Stimulated activated CD4-positive, alpha-beta T cell treated with anti-CD3 and anti-CD28 coated beads, Interleukin-12 subunit alpha, Interleukin-12 subunit beta, amount 100 ng/mL, for 48 hours (primary cell): ENCODE results near the gene CD101.

Experiments
- DNase-seq, 3 donors: peaks; one replicate each; pipeline ENCODE4 v3.0.0-alpha.2; 2020; ENCODE audit warnings: low read depth in 2 of 3, low spot score in 1 of 3

CD101 gene

DNA sequence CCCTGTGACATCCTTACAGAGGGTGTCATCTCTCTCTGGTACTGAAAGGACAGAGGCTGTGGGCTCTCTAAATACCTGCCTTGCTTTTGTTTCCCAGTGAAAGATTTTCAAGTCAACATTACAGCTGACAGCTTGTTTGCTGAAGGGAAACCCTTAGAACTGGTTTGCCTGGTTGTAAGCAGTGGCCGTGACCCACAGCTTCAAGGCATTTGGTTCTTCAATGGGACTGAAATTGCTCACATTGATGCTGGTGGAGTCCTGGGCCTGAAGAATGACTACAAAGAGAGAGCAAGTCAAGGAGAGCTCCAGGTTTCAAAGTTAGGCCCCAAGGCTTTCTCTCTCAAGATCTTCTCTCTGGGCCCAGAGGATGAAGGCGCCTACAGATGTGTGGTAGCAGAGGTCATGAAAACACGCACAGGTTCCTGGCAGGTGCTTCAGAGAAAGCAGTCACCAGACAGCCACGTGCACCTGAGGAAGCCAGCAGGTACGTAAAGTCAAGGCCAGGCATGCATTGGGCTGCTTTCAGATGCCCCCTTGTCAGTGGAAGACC is 11.8 kb downstream of the CD101 start:
- DNase-seq = no peak

DNA sequence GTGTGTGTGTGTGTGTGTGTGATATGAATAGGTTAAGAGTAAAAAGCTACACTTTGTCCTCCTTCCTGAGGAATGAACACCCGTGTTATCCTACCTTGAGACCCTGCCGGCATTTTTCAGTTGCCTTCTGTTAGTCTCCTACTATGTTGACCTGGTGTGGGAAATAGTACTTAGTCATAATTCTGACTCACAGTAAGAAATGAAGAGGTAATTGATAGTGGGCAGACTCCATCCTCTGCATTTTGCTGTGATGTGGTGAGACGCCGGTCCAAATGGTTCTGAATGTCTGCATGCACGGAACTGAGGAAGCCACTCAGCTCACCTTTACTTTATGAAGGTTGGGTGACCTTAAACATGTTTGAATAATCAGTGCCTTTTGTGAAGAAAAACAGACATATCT is 12.6 kb downstream of the CD101 start:
- DNase-seq = no peak

DNA sequence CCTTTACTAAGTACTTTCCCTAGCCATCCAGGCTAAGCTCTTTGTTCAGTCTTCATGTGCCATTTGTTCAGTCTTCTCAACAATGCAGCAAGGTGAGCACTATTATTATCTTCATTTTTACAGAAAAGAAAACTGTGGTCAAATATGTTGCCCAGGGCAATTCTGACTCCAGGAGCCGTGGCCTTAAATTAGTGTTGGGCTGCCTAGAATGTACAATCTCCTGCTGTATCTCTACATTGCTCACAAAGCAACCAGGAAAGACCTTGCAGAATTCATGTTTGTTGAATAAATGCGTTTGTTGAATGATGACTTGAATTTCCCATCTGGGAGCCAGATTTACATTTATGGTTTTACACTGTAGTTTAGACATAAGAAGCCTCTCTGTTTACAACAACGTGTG is 14.2 kb downstream of the CD101 start:
- no peak for DNase-seq

DNA sequence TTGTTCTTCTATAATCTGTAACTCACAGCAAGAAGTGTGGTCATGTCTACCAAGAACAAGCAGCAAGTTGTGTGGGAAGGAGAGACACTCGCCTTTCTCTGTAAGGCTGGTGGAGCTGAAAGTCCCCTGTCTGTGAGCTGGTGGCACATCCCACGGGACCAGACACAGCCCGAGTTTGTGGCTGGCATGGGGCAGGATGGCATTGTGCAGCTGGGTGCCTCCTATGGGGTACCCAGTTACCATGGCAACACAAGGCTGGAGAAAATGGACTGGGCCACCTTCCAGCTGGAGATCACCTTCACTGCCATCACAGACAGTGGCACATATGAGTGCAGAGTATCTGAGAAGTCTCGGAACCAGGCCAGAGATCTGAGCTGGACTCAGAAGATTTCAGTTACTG is 15.5 kb downstream of the CD101 start:
- DNase-seq = no peak

DNA sequence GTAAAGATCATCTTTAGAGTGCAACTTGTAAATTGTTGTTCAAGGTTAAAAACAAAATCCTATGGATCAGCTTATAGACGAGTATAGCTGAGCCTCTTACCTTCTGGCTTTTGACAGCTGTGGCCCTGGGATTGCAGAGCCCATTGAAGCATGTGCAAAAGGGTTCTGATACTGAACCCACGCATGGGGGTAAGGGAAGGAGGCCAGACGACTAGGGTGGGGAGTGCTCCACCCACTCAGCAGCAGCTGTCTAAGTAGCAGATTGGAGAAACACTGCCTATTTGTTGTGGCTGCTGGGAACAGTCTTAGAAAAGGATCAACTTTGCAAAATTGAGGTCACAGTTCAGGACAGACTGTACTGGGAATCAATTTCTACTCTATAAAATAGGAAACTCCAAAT is 16.1 kb downstream of the CD101 start:
- no peak for DNase-seq

DNA sequence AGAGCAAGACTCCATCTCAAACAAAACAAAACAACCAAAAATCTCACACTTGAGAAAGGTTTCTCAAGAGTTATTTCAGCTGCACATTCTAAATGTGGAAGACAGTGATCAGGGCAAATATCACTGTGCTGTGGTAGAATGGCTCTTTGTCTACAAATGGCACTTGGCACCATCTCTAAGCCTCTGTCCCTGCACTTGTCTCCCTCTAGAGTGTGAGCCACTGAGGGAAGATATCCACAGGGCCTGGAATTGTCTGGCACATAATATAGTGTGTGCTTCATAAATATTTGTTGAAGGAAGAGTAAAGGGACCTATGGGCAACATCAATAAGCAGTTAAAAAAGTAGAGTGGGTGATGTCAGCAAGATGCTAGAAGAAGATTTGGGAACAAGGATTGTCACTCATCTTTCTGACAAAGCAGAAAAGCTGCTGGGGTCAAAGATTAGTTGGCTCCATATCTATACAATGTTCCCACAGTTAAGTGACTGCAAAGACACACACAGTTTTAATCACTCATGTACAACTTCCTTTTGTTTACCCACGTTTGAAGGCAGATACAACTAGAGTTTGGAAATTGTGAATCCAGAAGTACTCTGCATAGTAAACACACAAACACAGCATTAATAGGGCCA is 19.1 kb downstream of the CD101 start:
- DNase-seq = no peak

DNA sequence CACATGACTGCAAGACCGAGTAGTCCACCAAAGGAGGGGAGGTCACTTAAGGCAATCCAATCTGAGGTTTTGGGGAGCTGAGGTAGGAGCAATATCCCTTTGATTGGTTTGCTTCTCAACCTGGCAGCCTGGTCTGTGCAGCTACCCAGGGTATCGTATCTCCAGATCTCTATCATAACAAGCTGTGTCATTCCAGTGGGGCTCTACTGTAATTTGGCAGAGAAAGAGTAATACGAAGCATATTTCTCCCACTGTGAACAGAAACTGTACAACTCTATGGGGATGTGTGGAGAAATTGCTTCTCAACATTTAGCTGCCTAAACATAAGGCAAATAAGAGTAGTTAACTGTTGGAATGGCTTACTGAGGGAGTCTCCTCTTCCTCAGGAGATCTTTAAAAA is 20.6 kb downstream of the CD101 start:
- DNase-seq = no peak

DNA sequence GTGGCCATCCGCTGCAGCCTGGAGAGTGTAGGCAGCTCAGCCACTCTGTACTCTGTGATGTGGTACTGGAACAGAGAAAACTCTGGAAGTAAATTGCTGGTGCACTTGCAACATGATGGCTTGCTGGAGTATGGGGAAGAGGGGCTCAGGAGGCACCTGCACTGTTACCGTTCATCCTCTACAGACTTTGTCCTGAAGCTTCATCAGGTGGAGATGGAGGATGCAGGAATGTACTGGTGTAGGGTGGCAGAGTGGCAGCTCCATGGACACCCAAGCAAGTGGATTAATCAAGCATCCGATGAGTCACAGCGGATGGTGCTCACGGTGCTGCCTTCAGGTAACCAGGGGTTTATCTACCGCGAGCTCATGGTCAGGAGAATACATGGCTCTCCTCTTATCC is 24.0 kb downstream of the CD101 start:
- no peak for DNase-seq

DNA sequence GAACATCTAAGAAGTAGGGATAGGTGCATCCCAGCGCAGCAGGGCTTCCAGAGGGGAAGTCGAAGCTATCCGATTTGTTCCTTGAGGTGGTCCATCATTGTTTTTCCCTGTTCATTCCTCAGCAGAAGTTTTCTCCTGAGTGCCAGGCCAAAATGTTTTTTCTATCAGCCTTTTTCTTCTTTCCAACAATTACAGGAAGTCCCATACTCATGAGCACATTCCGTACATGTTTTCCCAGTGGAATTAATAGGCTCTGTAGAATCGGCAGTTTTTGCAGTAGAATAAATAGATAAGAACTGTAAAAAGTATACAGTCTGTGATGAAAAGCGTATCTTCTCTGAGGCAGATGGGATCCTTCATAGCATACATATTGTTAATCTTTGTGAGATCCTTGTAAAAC is 24.8 kb downstream of the CD101 start:
- no peak for DNase-seq

DNA sequence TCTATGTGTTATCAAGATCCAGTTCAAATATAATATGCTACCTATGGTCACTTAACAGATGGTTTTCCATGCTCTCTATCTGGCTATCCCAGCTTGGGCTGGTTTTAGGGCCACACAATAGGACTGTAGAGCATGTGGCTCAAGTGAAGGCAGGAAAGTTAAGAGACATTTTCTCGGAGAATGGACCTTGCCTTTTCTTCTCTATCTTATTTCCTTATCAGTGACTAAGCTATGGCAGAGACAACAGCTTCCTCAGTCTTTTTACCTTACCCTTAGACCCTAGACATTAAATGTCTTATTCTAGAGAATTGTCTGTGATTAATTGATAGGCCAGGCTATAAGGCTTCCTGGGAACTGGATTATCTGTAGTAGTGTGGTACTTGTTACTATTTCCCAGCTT is 28.1 kb downstream of the CD101 start:
- DNase-seq = no peak

DNA sequence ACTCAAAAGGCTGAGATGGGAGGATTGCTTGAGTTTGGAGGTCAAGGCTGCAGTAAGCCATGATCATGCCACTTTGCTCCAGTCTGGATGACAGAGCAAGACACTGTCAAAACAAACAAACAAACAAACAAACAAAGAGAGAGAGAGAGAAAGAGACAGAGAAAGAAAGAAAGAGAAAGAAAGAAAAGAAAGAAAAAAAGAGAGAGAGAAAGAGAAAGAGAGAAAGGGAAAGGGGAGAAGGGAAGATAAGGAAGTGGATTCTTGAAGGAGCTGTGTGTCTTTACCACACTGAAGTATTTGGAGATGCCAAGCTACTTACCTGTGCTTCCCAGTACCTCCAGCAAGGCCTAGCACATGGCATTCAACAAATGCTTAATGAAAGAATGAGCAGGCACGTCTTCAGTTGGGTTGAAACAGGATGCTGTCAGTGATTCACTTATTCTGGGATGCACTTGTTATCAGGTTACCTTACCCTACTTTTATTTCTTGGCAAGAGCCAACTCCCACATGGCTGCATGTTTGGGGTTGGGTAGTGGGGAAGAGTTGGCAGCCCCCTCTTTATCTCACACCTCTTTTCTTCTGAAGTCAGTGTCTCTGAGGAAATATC is 28.8 kb downstream of the CD101 start:
- no peak for DNase-seq

DNA sequence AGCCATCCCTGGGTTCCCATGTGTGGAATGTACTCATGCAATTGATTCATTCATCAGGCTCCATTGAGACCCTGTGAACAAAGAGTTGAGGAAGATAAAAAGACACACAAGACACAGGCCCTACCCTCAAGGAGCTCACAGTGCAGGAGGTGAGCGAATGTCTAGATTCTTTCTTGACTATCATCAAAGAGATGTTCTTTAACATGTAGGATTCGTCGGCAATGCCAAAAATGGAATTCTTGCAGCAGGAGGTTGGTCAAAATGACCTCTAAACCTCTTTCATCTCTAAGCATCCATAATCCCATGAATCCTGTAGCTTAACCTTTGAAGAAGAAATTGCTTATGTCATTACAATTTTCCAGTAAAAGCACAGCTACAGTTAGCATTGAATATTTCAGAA is 30.7 kb downstream of the CD101 start:
- no peak for DNase-seq

DNA sequence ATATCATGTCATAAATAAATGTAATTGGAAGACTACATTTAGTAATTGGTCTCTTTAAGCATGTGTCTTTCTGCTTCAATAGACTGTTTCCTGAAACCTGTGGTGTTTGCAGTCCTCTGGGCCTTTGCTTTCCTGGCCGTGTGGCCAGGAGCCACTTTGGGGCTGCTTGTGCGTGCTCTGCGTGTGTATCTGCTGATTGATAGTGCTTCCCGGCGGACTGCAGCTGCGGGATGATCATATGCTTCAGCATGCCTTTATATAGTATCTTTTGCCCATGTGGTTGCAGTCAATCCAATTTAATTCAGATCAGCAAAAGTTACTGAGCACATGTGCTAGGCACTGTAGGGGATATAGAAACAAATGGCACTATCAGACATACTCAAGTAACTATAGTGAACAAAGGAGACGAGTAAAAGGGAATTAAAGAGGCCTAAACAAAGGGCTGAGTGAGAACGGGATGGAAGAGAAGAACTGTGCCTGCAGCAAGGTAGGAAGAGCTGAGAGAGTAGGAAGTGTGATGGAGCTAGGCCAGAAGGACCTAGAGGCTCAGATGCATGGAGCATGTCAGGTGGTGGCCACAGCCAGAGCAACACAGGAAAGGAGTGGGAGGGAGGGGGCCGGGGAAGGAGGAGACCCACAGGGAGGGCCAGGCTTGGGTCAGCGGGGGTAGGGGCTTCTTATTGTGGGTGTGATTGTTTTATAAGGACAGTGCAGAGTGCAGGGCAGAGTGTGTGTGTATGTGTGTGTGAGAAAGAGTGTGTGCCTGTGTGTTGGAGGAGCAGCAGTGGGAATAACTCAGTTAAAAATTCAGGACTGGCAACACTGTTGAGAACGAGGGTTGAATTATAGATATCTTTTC is 31.4 kb downstream of the CD101 start:
- no peak for DNase-seq

DNA sequence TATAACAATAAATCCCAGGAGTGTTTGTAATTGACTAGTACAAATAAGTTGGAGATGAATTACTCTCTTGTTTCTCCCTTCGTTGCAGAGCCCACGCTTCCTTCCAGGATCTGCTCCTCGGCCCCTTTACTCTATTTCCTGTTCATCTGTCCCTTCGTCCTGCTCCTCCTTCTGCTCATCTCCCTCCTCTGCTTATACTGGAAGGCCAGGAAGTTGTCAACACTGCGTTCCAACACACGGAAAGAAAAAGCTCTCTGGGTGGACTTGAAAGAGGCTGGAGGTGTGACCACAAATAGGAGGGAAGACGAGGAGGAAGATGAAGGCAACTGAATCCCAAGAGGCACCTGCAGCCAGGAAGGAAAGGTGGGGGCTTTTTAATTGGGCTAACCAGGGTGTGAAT is 32.2 kb downstream of the CD101 start:
- no peak for DNase-seq

DNA sequence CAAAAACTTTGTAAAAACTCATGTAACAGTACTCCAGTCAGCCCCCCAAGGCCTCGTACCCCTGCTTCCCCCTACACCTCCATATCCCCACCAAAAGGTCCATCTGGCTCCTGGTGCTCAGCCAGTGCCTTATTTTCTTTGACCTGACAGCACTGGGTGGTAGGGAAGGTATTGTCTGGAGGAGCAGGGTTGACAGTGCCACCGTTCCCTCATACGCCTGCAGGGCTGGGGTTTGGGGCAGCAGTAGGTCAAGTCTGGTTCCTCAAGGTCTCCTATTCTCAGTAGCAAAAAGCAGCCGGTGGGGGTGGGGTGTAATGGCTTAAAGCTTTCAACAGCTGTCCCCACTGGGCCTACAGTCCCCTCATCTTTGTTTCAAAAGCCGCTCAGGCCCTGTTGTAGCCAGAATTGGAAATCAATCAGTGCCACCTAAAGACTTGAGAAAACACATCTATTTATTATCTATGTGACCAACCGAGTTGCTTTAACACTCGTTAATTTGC is 33.3 kb downstream of the CD101 start:
- DNase-seq = no peak

DNA sequence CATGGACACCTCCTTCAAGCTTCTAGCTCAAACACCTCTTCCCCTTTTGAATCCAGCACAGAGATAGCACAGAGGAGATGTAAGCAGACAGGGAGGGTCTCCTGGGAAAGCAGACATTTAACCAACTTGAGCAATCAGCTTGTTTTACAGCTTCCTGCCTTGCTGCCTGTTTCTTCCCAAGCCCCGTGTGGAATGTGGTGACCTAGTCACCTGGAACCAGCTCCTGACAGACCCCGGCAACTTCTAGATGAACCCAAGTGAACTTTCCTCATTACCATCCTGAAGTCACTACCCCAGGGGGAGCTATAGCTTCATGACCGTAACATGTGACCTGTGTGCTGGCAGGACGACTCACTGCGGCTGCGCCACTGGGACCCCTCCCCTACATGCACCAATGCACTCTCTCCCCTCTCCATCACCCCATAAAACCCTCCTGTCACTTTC is 34.5 kb downstream of the CD101 start:
- DNase-seq = no peak

DNA sequence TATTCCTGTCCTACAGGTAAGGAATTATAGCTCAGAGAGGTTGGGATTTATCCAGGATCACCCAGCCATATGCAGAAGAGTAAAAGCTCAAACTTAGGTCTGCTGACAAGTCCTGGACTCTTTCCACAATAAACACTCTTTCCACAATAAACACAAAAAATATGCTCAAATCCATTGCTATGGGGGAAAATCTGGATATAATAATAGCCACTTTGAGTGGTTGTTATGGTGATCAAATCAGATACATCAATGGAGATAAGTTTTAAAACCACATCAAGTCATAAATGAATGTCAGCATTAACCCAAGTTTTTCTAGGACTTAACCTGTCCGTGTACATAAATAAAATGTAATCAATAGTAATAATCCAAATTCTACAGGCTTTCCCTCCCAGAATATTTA is 36.2 kb downstream of the CD101 start:
- no peak for DNase-seq

DNA sequence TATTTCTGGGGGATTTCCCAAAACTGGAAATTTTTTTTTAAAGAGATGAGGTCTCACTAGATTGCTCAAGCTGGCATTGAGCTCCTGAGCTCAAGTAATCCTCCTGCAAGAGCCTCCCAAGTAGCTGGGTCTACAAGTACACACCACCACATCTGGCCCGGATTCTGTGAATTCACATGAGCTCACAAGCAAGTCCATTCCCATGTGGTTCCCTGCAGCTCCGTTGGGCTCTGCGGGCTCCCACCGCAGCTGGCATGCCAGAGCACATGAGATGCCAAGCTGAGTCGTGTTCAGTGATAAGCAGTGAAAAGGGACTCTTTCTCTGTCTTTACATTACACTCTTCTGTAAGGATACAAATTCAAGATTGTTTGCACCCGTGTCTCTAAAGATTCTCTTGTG is 36.7 kb downstream of the CD101 start:
- no peak for DNase-seq

DNA sequence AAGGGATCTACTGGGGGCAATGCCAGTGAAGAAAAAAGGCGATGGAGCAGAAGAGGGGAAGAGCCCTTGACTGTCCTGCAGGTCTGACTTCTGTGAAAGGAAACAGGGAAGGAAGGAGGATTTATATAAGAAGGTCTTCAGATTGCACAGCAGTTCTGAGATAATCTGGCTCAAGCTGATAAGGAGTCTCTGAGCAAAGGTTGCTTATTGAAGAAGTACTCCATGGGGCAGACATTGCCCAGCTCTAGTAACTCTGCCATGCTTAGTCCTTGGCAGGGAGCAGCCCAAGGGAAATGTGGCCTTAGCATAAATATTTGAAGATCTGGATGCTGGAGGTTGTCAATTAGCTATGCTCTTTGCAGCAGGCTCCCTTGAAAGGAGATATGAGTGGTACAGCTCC is 42.7 kb downstream of the CD101 start:
- DNase-seq = no peak

DNA sequence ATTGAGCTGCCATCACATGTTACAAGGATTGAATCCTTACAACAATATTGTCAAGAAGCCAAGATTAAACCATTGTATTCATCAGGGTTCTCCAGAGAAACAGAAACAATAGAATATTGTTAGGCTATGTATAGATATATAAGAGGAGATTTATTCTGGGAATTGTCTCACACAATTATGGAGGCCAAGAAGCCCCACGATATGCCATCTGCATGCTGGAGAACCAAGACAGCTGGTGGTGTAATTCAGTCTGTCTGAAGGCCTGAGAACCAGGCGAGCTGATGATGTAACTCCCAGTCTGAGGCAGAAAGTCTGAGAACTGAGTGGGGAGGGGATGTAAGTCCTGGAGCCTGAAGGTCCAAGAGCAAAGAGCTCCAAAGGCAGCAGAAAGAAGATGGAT is 44.1 kb downstream of the CD101 start:
- no peak for DNase-seq

DNA sequence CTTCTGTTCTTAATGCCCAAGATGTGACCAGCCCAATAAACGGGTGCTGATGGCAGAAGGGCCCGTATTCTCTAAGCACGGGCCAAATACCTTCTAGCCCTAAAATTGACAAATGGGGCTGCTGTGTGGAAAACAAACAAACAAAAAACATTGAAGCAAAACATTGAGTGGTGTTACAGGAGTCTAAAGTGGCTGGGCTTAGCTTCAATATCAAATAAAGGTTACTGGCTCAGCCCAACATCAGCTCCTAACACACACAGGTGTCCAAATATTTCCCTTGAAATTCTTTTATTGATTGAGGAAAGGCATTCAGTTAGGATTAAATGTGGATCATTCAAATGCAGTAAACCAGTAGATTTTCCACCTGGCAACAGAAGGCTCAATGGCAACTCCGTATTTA is 45.2 kb downstream of the CD101 start:
- DNase-seq = no peak

DNA sequence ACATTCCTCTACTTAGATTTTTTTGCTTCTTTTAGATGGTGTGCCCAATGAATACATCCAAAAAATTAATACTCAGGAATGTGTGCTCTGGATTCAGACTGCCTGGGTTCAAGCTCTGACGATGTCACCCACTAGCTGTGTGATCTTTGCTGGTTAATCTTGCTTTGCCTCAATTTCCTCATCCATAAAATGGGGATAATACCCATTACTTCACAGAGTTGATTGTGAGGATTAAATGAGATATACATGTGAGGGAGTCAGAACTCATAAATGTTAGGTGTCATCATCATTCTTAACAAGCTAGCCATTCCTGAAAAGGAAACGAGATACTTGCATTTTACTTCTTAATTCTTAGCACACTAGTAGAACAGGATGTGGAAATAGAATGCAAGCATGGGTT is 45.7 kb downstream of the CD101 start:
- no peak for DNase-seq
